Measurements from ENCODE around the gene PIBF1.

- TF ChIP-seq CTCF (conservative IDR thresholded peaks at IDR 0.05 in 1 of 2, IDR thresholded peaks at IDR 0.05 in 1 of 2; ENCODE audit: low read depth in 1 of 2, low read length in 2 of 2), result no peak
- no peak for TF ChIP-seq EZH2 (IDR thresholded peaks at IDR 0.05; ENCODE audit: low read length, missing control alignments)
Observed at GRCh38 chr13:72890546-72890945, 108.6 kb downstream of the PIBF1 start.

Measured in fibroblast of lung (primary cell).